ENCODE measurements around the gene TRIP13. TPM values are rescaled to one million over a fixed set of nuclear protein-coding genes. Genes with fewer than 3 reads are reported as not detected.

The TRIP13 gene
- total and polyA plus RNA-seq, 2 experiments from 2014 or later = 9.2 to 9.4 TPM

- no peaks in the 10 kb centered on the region for H3K9me3 ChIP-seq (ENCODE audit: low read depth)
- WGBS (ENCODE audit: low lambda C conversion rate, missing lambda C conversion rate) = 86% methylated on average over 23 of the region's 23 CpGs
- TF ChIP-seq CTCF (IDR thresholded peaks at IDR 0.05; ENCODE audit: poor library complexity) (no peak), EZH2phosphoT487 (IDR thresholded peaks at IDR 0.05; ENCODE audit: low read depth, severe bottlenecking, unreplicated experiment) (no peak), EZH2 (IDR thresholded peaks at IDR 0.05; ENCODE audit: borderline replicate concordance) (no peak)
- no peaks in the 10 kb centered on the region for H4K20me1 ChIP-seq (ENCODE audit: insufficient read depth, poor library complexity, severe bottlenecking)
- H3K4me1 ChIP-seq (ENCODE audit: insufficient read depth) = peaks cover 21% of the 10 kb centered on the region
- H3K4me2 ChIP-seq = no peak overlapping the region
- no peaks in the 10 kb centered on the region for H3K36me3 ChIP-seq (replicated peaks; ENCODE audit: insufficient read depth, low read depth)
- no peak overlapping the region for H3K4me3 ChIP-seq
- H3K9me2 ChIP-seq (replicated peaks; ENCODE audit: insufficient read depth) = no peaks in the 10 kb centered on the region
- H3K27me3 ChIP-seq = no peaks in the 10 kb centered on the region
- peak overlapping the region; percentile 84 for H3K27ac ChIP-seq
- H3K79me2 ChIP-seq = no peaks in the 10 kb centered on the region
- no peak for DNase-seq (ENCODE audit: low spot score)
- H2AFZ ChIP-seq = no peak overlapping the region
Observed at GRCh38 chr5:957748-958485, 65.2 kb downstream of the TRIP13 start.

GRCh38 chr5:958701-959571, 66.3 kb downstream of the TRIP13 start:
- no peak for DNase-seq (ENCODE audit: low spot score)
- H3K36me3 ChIP-seq (replicated peaks; ENCODE audit: insufficient read depth, low read depth) = no peaks in the 10 kb centered on the region
- H3K27ac ChIP-seq = no peak overlapping the region
- no peak for TF ChIP-seq CTCF (IDR thresholded peaks at IDR 0.05; ENCODE audit: poor library complexity)
- TF ChIP-seq EZH2 (IDR thresholded peaks at IDR 0.05; ENCODE audit: borderline replicate concordance) = no peak
- no peak for TF ChIP-seq EZH2phosphoT487 (IDR thresholded peaks at IDR 0.05; ENCODE audit: low read depth, severe bottlenecking, unreplicated experiment)
- H3K4me2 ChIP-seq = no peak overlapping the region
- no peak overlapping the region for H3K4me3 ChIP-seq
- no peaks in the 10 kb centered on the region for H3K9me3 ChIP-seq (ENCODE audit: low read depth)
- no peaks in the 10 kb centered on the region for H4K20me1 ChIP-seq (ENCODE audit: insufficient read depth, poor library complexity, severe bottlenecking)
- no peaks in the 10 kb centered on the region for H3K27me3 ChIP-seq
- H2AFZ ChIP-seq = no peak overlapping the region
- no peaks in the 10 kb centered on the region for H3K79me2 ChIP-seq
- H3K9me2 ChIP-seq (replicated peaks; ENCODE audit: insufficient read depth) = no peaks in the 10 kb centered on the region
- H3K4me1 ChIP-seq (ENCODE audit: insufficient read depth) = peaks cover 28% of the 10 kb centered on the region
- 89% methylated on average over 42 of the region's 48 CpGs for WGBS (ENCODE audit: low lambda C conversion rate, missing lambda C conversion rate)

GRCh38 chr5:959581-960531, 67.2 kb downstream of the TRIP13 start:
- H3K79me2 ChIP-seq = no peaks in the 10 kb centered on the region
- no peaks in the 10 kb centered on the region for H3K36me3 ChIP-seq (replicated peaks; ENCODE audit: insufficient read depth, low read depth)
- H3K9me2 ChIP-seq (replicated peaks; ENCODE audit: insufficient read depth) = no peaks in the 10 kb centered on the region
- no peak overlapping the region for H3K27ac ChIP-seq
- 91% methylated on average over 20 of the region's 47 CpGs for WGBS (ENCODE audit: low lambda C conversion rate, missing lambda C conversion rate)
- H3K4me2 ChIP-seq = no peak overlapping the region
- H4K20me1 ChIP-seq (ENCODE audit: insufficient read depth, poor library complexity, severe bottlenecking) = no peaks in the 10 kb centered on the region
- TF ChIP-seq EZH2 (IDR thresholded peaks at IDR 0.05; ENCODE audit: borderline replicate concordance) = no peak
- no peak for TF ChIP-seq CTCF (IDR thresholded peaks at IDR 0.05; ENCODE audit: poor library complexity)
- no peak for TF ChIP-seq EZH2phosphoT487 (IDR thresholded peaks at IDR 0.05; ENCODE audit: low read depth, severe bottlenecking, unreplicated experiment)
- peaks cover 33% of the 10 kb centered on the region for H3K4me1 ChIP-seq (ENCODE audit: insufficient read depth)
- no peaks in the 10 kb centered on the region for H3K27me3 ChIP-seq
- H3K9me3 ChIP-seq (ENCODE audit: low read depth) = no peaks in the 10 kb centered on the region
- DNase-seq (ENCODE audit: low spot score) = no peak
- no peak overlapping the region for H3K4me3 ChIP-seq
- H2AFZ ChIP-seq = no peak overlapping the region
